Endothelial cell of umbilical vein (primary cell): ENCODE data around the gene C3orf70. TPM values are rescaled to one million over a fixed set of nuclear protein-coding genes. Genes with fewer than 3 reads are reported as not detected.

Experiments
- BruUV-seq: library from RNA; stranded (reverse); fragments of 400-500 nt; replicated peaks from 2 replicates; lab custom pipeline; 2021; lab: Mats Ljungman, UMichigan
- CTCF ChIA-PET: fragments of 300-600, 350-600 bp; sonication (Branson Sonifier 250); formaldehyde crosslinking; loops from one replicate; lab custom pipeline; 2021; ENCODE audit warnings: antibody characterized with exemption, inconsistent platforms; lab: Charles Lee
- POLR2A ChIA-PET: fragments of 300-600, 350-600 bp; sonication (Branson Sonifier 250); formaldehyde crosslinking; loops from one replicate; lab custom pipeline; 2021; ENCODE audit warnings: antibody characterized with exemption, inconsistent platforms; lab: Charles Lee
- DNase-seq: peaks from one replicate; pipeline ENCODE4 v3.0.0-alpha.2; 2011; ENCODE audit warnings: low read depth, low spot score
- FAIRE-seq: peaks from 2 replicates; lab custom pipeline; 2011; peaks lifted over from hg19 to GRCh38; lab: Jason Lieb, UNC
- H2AFZ ChIP-seq: 2 replicates; pipeline ENCODE4 v1.6.0; 2012; ENCODE audit warnings: low read depth, low read length, control low read depth, inconsistent platforms
- H3K27ac ChIP-seq: 2 replicates; pipeline ENCODE4 v1.5.1; 2011; ENCODE audit warnings: low read depth, mild to moderate bottlenecking, control low read depth, low read length, moderate library complexity; ENCODE audit not compliant: insufficient read depth
- H3K27me3 ChIP-seq, 2 experiments: 2 replicates each; pipeline versions ENCODE4 v1.6.0 to v1.6.1; 2011; ENCODE audit warnings: low read length in 2 of 2, mixed read lengths in 1 of 2; ENCODE audit not compliant: control insufficient read depth in 2 of 2, insufficient read depth in 2 of 2
- H3K36me3 ChIP-seq, 2 experiments: 2 replicates in 1 of 2; 3 replicates in 1 of 2; pipeline ENCODE4 v1.5.1; 2011; ENCODE audit warnings: low read length in 2 of 2, mild to moderate bottlenecking in 1 of 2, moderate library complexity in 1 of 2; ENCODE audit not compliant: control insufficient read depth in 2 of 2, insufficient read depth in 2 of 2; ENCODE audit errors: extremely low read depth in 1 of 2
- H3K4me1 ChIP-seq: 3 replicates; pipeline ENCODE4 v1.5.1; 2011; ENCODE audit warnings: mild to moderate bottlenecking, low read length; ENCODE audit not compliant: control insufficient read depth, insufficient read depth; ENCODE audit errors: extremely low read depth
- H3K4me2 ChIP-seq: 2 replicates; pipeline ENCODE4 v1.6.1; 2011; ENCODE audit warnings: low read length, control low read depth, mixed read lengths; ENCODE audit not compliant: insufficient read depth
- H3K4me3 ChIP-seq, 3 experiments: fragments of 200-600 bp in 1 of 3; sonication (generic), shearing (Covaris generic) in 1 of 3; replicated peaks in 1 of 3; 2 replicates each; pipeline ENCODE4 v1.5.1; 2011 to 2016; ENCODE audit warnings: control low read depth in 3 of 3, low read length in 3 of 3, mild to moderate bottlenecking in 2 of 3, inconsistent platforms in 1 of 3, low read depth in 1 of 3, moderate library complexity in 1 of 3; ENCODE audit not compliant: insufficient read depth in 1 of 3
- H3K79me2 ChIP-seq: 2 replicates; pipeline ENCODE4 v1.6.0; 2012; ENCODE audit warnings: low read length, inconsistent platforms; ENCODE audit not compliant: control insufficient read depth, insufficient read depth
- H3K9ac ChIP-seq: replicated peaks from 2 replicates; pipeline ENCODE3; 2011; ENCODE audit warnings: low read length, control low read depth; ENCODE audit not compliant: insufficient read depth; ENCODE audit errors: extremely low read depth
- H3K9me1 ChIP-seq: replicated peaks from 3 replicates; pipeline ENCODE4 v1.6.0; 2011; ENCODE audit warnings: mild to moderate bottlenecking, low read length; ENCODE audit not compliant: control insufficient read depth, insufficient read depth; ENCODE audit errors: extremely low read depth
- H3K9me3 ChIP-seq: replicated peaks from 2 replicates; pipeline ENCODE4 v1.5.1; 2012; ENCODE audit warnings: low read length, inconsistent platforms; ENCODE audit not compliant: control insufficient read depth, insufficient read depth
- H4K20me1 ChIP-seq: replicated peaks from 2 replicates; pipeline ENCODE3; 2011; ENCODE audit warnings: mild to moderate bottlenecking, low read length; ENCODE audit not compliant: control insufficient read depth, insufficient read depth; ENCODE audit errors: extremely low read depth
- CTCF ChIP-seq, 2 donors: IDR thresholded peaks; 1 replicate in 1 of 2; 2 replicates in 1 of 2; pipeline ENCODE4 v1.5.1; 2011; ENCODE audit warnings: low read length in 2 of 2, mild to moderate bottlenecking in 2 of 2, moderate library complexity in 2 of 2, control low read depth in 1 of 2, inconsistent platforms in 1 of 2, low read depth in 1 of 2; ENCODE audit not compliant: insufficient read depth in 1 of 2; ENCODE audit errors: extremely low read depth in 1 of 2
- EZH2 ChIP-seq: IDR thresholded peaks from 2 replicates; pipeline ENCODE4 v1.6.1; 2012; ENCODE audit warnings: borderline replicate concordance, low read depth, mild to moderate bottlenecking, moderate library complexity, low read length, inconsistent platforms; ENCODE audit not compliant: severe bottlenecking
- FOS ChIP-seq: IDR thresholded peaks from 2 replicates; pipeline ENCODE4 v1.6.1; 2011; ENCODE audit warnings: mild to moderate bottlenecking, low read length, moderate library complexity, borderline replicate concordance; ENCODE audit not compliant: insufficient read depth
- GATA2 ChIP-seq: IDR thresholded peaks from 2 replicates; pipeline ENCODE4 v1.7.0; 2011; ENCODE audit warnings: low read depth, mild to moderate bottlenecking, moderate library complexity, mixed read lengths, low read length; ENCODE audit not compliant: insufficient read length, insufficient read depth
- JUN ChIP-seq: IDR thresholded peaks from 2 replicates; pipeline ENCODE4 v1.6.1; 2011; ENCODE audit warnings: borderline replicate concordance, low read depth; ENCODE audit not compliant: insufficient read length, insufficient read depth
- MAX ChIP-seq: IDR thresholded peaks from 2 replicates; pipeline ENCODE4 v1.6.1; 2011; ENCODE audit not compliant: insufficient read depth, insufficient read length
- MYC ChIP-seq: IDR thresholded peaks from one replicate; pipeline ENCODE4 v1.6.1; 2011; ENCODE audit warnings: mild to moderate bottlenecking, low read depth, low read length
- POLR2A ChIP-seq: IDR thresholded peaks from 2 replicates; pipeline ENCODE4 v1.6.1; 2012; ENCODE audit warnings: low read depth, mild to moderate bottlenecking, control low read depth, low read length
- POLR2AphosphoS5 ChIP-seq: IDR thresholded peaks from 2 replicates; pipeline ENCODE4 v1.6.1; 2012; ENCODE audit warnings: low read depth, mild to moderate bottlenecking, control low read depth, low read length, moderate library complexity; ENCODE audit not compliant: insufficient read depth
- dilution Hi-C: fragments of 300-500 bp; cut with MboI; formaldehyde crosslinking; loops from one replicate; pipeline ENCODE4 v1.15.0; 2019; ENCODE audit warnings: low sequenced_read_pairs; ENCODE audit not compliant: extremely low pct_ligation_motif_present
- intact Hi-C: fragments of 100-400 bp; cut with micrococcal nuclease; formaldehyde crosslinking; loops from one replicate; pipeline ENCODE4 v1.10.0; 2022
- polyA plus RNA-seq, 4 experiments: library from polyadenylated mRNA; depleted of rRNA in 3 of 4; stranded (reverse) in 3 of 4; unstranded in 1 of 4; fragments of >200 nt; gene quantifications; 2 replicates each; pipeline versions ENCODE4 v1.2.1 to v1.2.3, GENCODE V29; 2011 to 2012; ENCODE audit warnings: missing spikeins in 1 of 4
- total RNA-seq: library from RNA; stranded (reverse); gene quantifications from 2 replicates; pipeline ENCODE4 v1.2.3, GENCODE V29; 2021

The C3orf70 gene
- total and polyA plus RNA-seq, 2 donors (not counting 3 experiments of a cell fraction or from before 2014, with no cell fraction given): 0.08 to 0.20 TPM

- no peak overlapping the region for H3K9ac ChIP-seq
- H3K27ac ChIP-seq: no peak overlapping the region
- BruUV-seq: no TSS peak
- H3K36me3 ChIP-seq: no peaks in the 10 kb centered on the region
- ChIA-PET POLR2A (no interaction called here), CTCF (interaction anchor here (1.7 to 1.8 kb wide), 2 partner anchors 20 to 298 kb away, joined by 4 to 14 read pairs; no protein-coding TSS in a partner anchor)
- DNase-seq (no peak), FAIRE-seq (no peak)
- H3K4me3 ChIP-seq: no peak overlapping the region
- H3K4me2 ChIP-seq: no peak overlapping the region
- H2AFZ ChIP-seq: no peak overlapping the region
- no peak for TF ChIP-seq JUN
- TF ChIP-seq EZH2: no peak
- no peak for TF ChIP-seq MAX
- no peak for TF ChIP-seq GATA2
- TF ChIP-seq FOS: no peak
- no peak for TF ChIP-seq MYC
- no peak for TF ChIP-seq CTCF (IDR thresholded peaks at IDR 0.05; ENCODE audit: extremely low read depth in 1 of 2, insufficient read depth in 1 of 2, low read depth in 1 of 2, low read length in 2 of 2)
- TF ChIP-seq POLR2AphosphoS5: no peak
- TF ChIP-seq POLR2A: no peak
- H3K79me2 ChIP-seq: no peaks in the 10 kb centered on the region
- H3K9me1 ChIP-seq: no peaks in the 10 kb centered on the region
- dilution Hi-C loops (no loop called here), intact Hi-C loops (no loop called here)
- no peaks in the 10 kb centered on the region for H3K9me3 ChIP-seq
- no peaks in the 10 kb centered on the region for H4K20me1 ChIP-seq
- H3K4me1 ChIP-seq: no peaks in the 10 kb centered on the region
- peaks cover 0 to 2% of the 10 kb centered on the region in 2 experiments for H3K27me3 ChIP-seq
Measured at GRCh38 chr3:185172086-185173049, 19.5 kb upstream of the C3orf70 start.
